ENCODE measurements around the gene MPI. TPM values are rescaled to one million over a fixed set of nuclear protein-coding genes. Genes with fewer than 3 reads are reported as not detected.
A peak's percentile ranks its signal among the peaks of the same experiment; 100 is the strongest.

MPI gene
- polyA plus RNA-seq, 3 donors: 19.2 to 19.9 (median 19.7) TPM

- no peak overlapping the region for H2AFZ ChIP-seq (ENCODE audit: insufficient read depth, low read depth, low read length, poor library complexity, severe bottlenecking)
- no peaks in the 10 kb centered on the region for H3K27me3 ChIP-seq (ENCODE audit: control insufficient read depth in 2 of 2, insufficient read depth in 2 of 2, low read length in 2 of 2)
- Mint-ChIP-seq H3K9me3 (no peaks in the 10 kb centered on the region), H3K27ac (peak overlapping the region in 5 of 7 donors; percentile 30 to 78 (median 53)), H3K4me1 (peaks cover 32% of the 10 kb centered on the region), H3K36me3 (peaks cover 28 to 50% of the 10 kb centered on the region in 2 donors), H3K4me3 (no peak overlapping the region), H3K27me3 (ENCODE audit: low read depth in 3 of 3) (no peaks in the 10 kb centered on the region)
- peaks cover 30 to 41% of the 10 kb centered on the region in 2 donors for H3K36me3 ChIP-seq (replicated peaks in 1 of 2; ENCODE audit: control insufficient read depth in 1 of 2, insufficient read depth in 2 of 2, low read length in 2 of 2)
- H3K4me3 ChIP-seq (replicated peaks in 1 of 3; ENCODE audit: low read depth in 2 of 3, low read length in 3 of 3): no peak overlapping the region
- H4K20me1 ChIP-seq (ENCODE audit: insufficient read depth, low read length): peaks cover 99% of the 10 kb centered on the region
- intact Hi-C loops (cut with micrococcal nuclease): no loop called here
- peaks cover 4 to 14% of the 10 kb centered on the region in 2 donors for H3K4me1 ChIP-seq (ENCODE audit: control insufficient read depth in 1 of 2, insufficient read depth in 2 of 2, low read length in 2 of 2)
- H3K79me2 ChIP-seq (ENCODE audit: insufficient read depth, low read length): peaks cover 86% of the 10 kb centered on the region
- no peaks in the 10 kb centered on the region for H3K9me3 ChIP-seq (replicated peaks in 1 of 2; ENCODE audit: control insufficient read depth in 1 of 2, insufficient read depth in 1 of 2, low read length in 2 of 2)
- H3K27ac ChIP-seq (ENCODE audit: low read depth in 1 of 2, low read length in 2 of 2): peak overlapping the region in 1 of 2 donors; percentile 42
- no peak overlapping the region for H3K4me2 ChIP-seq (replicated peaks; ENCODE audit: extremely low read depth, low read length, poor library complexity, severe bottlenecking)
- H3K9ac ChIP-seq (ENCODE audit: insufficient read depth, low read length, poor library complexity, severe bottlenecking): no peak overlapping the region
- WGBS (ENCODE audit: insufficient coverage): 97% methylated on average over 6 of the region's 9 CpGs
- no peak for TF ChIP-seq CTCF (IDR thresholded peaks at IDR 0.05)
- DNase-seq: no peak
Observed at GRCh38 chr15:74857671-74858368, 32.0 kb upstream of the MPI start.

- no peak overlapping the region for H2AFZ ChIP-seq (ENCODE audit: insufficient read depth, low read depth, low read length, poor library complexity, severe bottlenecking)
- peaks cover 91% of the 10 kb centered on the region for H3K79me2 ChIP-seq (ENCODE audit: insufficient read depth, low read length)
- H3K27me3 ChIP-seq (ENCODE audit: control insufficient read depth in 2 of 2, insufficient read depth in 2 of 2, low read length in 2 of 2): no peaks in the 10 kb centered on the region
- no peak overlapping the region for H3K4me2 ChIP-seq (replicated peaks; ENCODE audit: extremely low read depth, low read length, poor library complexity, severe bottlenecking)
- peaks cover 32% of the 10 kb centered on the region for H3K4me1 Mint-ChIP-seq
- no peak for DNase-seq
- intact Hi-C loops (cut with micrococcal nuclease): no loop called here
- no peak overlapping the region for H3K4me3 Mint-ChIP-seq
- no peaks in the 10 kb centered on the region for H3K9me3 ChIP-seq (replicated peaks in 1 of 2; ENCODE audit: control insufficient read depth in 1 of 2, insufficient read depth in 1 of 2, low read length in 2 of 2)
- H4K20me1 ChIP-seq (ENCODE audit: insufficient read depth, low read length): peaks cover 99% of the 10 kb centered on the region
- H3K36me3 ChIP-seq (replicated peaks in 1 of 2; ENCODE audit: control insufficient read depth in 1 of 2, insufficient read depth in 2 of 2, low read length in 2 of 2): peaks cover 25 to 37% of the 10 kb centered on the region in 2 donors
- WGBS (ENCODE audit: insufficient coverage): 100% methylated on average over 1 of the region's 4 CpGs
- peaks cover 22 to 46% of the 10 kb centered on the region in 2 donors for H3K36me3 Mint-ChIP-seq
- peaks cover 4 to 14% of the 10 kb centered on the region in 2 donors for H3K4me1 ChIP-seq (ENCODE audit: control insufficient read depth in 1 of 2, insufficient read depth in 2 of 2, low read length in 2 of 2)
- peak overlapping the region in 5 of 7 donors; percentile 8 to 78 (median 65) for H3K27ac Mint-ChIP-seq
- H3K9ac ChIP-seq (ENCODE audit: insufficient read depth, low read length, poor library complexity, severe bottlenecking): no peak overlapping the region
- no peak for TF ChIP-seq CTCF (IDR thresholded peaks at IDR 0.05)
- H3K4me3 ChIP-seq (replicated peaks in 1 of 3; ENCODE audit: low read depth in 2 of 3, low read length in 3 of 3): no peak overlapping the region
- no peaks in the 10 kb centered on the region for H3K27me3 Mint-ChIP-seq (ENCODE audit: low read depth in 3 of 3)
- H3K9me3 Mint-ChIP-seq: no peaks in the 10 kb centered on the region
- peak overlapping the region in 1 of 2 donors; percentile 42 for H3K27ac ChIP-seq (ENCODE audit: low read depth in 1 of 2, low read length in 2 of 2)
Observed at GRCh38 chr15:74858369-74858740, 31.5 kb upstream of the MPI start.
